CD14-positive monocyte (primary cell): ENCODE results near the gene CSGALNACT2. TPM values are rescaled to one million over a fixed set of nuclear protein-coding genes. Genes with fewer than 3 reads are reported as not detected.

Experiments used
- DNase-seq, 3 donors: peaks; one replicate each; pipeline ENCODE4 v3.0.0-alpha.2; 2011 to 2022
- H2AFZ ChIP-seq: 2 replicates; pipeline ENCODE4 v1.6.0; 2012; ENCODE audit warnings: mild to moderate bottlenecking, low read depth, low read length, inconsistent platforms; ENCODE audit not compliant: insufficient read depth, poor library complexity, severe bottlenecking
- H3K27ac ChIP-seq, 2 donors: 1 replicate in 1 of 2; 2 replicates in 1 of 2; pipeline ENCODE4 v1.5.1; 2012 to 2013; ENCODE audit warnings: low read length in 2 of 2, control low read depth in 1 of 2, inconsistent platforms in 1 of 2, low read depth in 1 of 2, mild to moderate bottlenecking in 1 of 2
- H3K27me3 ChIP-seq, 2 donors: one replicate each; pipeline versions ENCODE4 v1.6.0 to v1.6.1; 2011 to 2013; ENCODE audit warnings: low read length in 2 of 2; ENCODE audit not compliant: control insufficient read depth in 2 of 2, insufficient read depth in 2 of 2
- H3K36me3 ChIP-seq, 2 donors: replicated peaks in 1 of 2; 1 replicate in 1 of 2; 2 replicates in 1 of 2; pipeline versions ENCODE4 v1.5.1 to v1.6.1; 2012 to 2013; ENCODE audit warnings: low read length in 2 of 2, control low read depth in 1 of 2, inconsistent platforms in 1 of 2, mild to moderate bottlenecking in 1 of 2; ENCODE audit not compliant: insufficient read depth in 2 of 2, control insufficient read depth in 1 of 2
- H3K4me1 ChIP-seq, 2 donors: 1 replicate in 1 of 2; 2 replicates in 1 of 2; pipeline versions ENCODE4 v1.5.1 to v1.6.1; 2012 to 2013; ENCODE audit warnings: low read length in 2 of 2, control low read depth in 1 of 2, inconsistent platforms in 1 of 2, mild to moderate bottlenecking in 1 of 2, moderate library complexity in 1 of 2; ENCODE audit not compliant: insufficient read depth in 2 of 2, control insufficient read depth in 1 of 2
- H3K4me2 ChIP-seq: replicated peaks from 2 replicates; pipeline ENCODE3; 2012; ENCODE audit warnings: low read length, moderate library complexity, mild to moderate bottlenecking; ENCODE audit not compliant: poor library complexity, severe bottlenecking; ENCODE audit errors: extremely low read depth
- H3K4me3 ChIP-seq, 3 experiments: fragments of 200-600 bp in 1 of 3; sonication (generic) in 1 of 3; replicated peaks in 1 of 3; 1 replicate in 2 of 3; 2 replicates in 1 of 3; pipeline ENCODE4 v1.5.1; 2011 to 2013; ENCODE audit warnings: low read length in 3 of 3, mild to moderate bottlenecking in 3 of 3, control low read depth in 2 of 3, low read depth in 2 of 3, inconsistent platforms in 1 of 3, moderate library complexity in 1 of 3
- H3K79me2 ChIP-seq: 2 replicates; pipeline ENCODE4 v1.6.0; 2012; ENCODE audit warnings: mild to moderate bottlenecking, control low read depth, inconsistent platforms, low read length, moderate library complexity; ENCODE audit not compliant: insufficient read depth
- H3K9ac ChIP-seq: 2 replicates; pipeline ENCODE4 v1.6.0; 2017; ENCODE audit warnings: low read length, mild to moderate bottlenecking; ENCODE audit not compliant: insufficient read depth, poor library complexity, severe bottlenecking
- H3K9me3 ChIP-seq, 2 donors: replicated peaks in 1 of 2; 1 replicate in 1 of 2; 2 replicates in 1 of 2; pipeline versions ENCODE4 v1.5.1 to v1.6.1; 2012 to 2013; ENCODE audit warnings: low read length in 2 of 2, control low read depth in 1 of 2; ENCODE audit not compliant: control insufficient read depth in 1 of 2, insufficient read depth in 1 of 2
- H4K20me1 ChIP-seq: 2 replicates; pipeline ENCODE4 v1.6.0; 2012; ENCODE audit warnings: mild to moderate bottlenecking, low read length, control low read depth, moderate library complexity; ENCODE audit not compliant: insufficient read depth
- H3K27ac Mint-ChIP-seq, 7 donors: one replicate each; pipeline ENCODE4 v1.8.0; 2020; ENCODE audit warnings: mild to moderate bottlenecking in 7 of 7, mixed read lengths in 7 of 7, moderate library complexity in 6 of 7, inconsistent platforms in 2 of 7
- H3K27me3 Mint-ChIP-seq, 3 donors: one replicate each; pipeline ENCODE4 v1.8.0; 2021 to 2022; ENCODE audit warnings: low read depth in 3 of 3, mild to moderate bottlenecking in 3 of 3, mixed read lengths in 3 of 3, moderate library complexity in 3 of 3, inconsistent platforms in 1 of 3
- H3K36me3 Mint-ChIP-seq, 2 donors: one replicate each; pipeline ENCODE4 v1.8.0; 2020; ENCODE audit warnings: mixed read lengths in 2 of 2, inconsistent platforms in 1 of 2, mild to moderate bottlenecking in 1 of 2
- H3K4me1 Mint-ChIP-seq: one replicate; pipeline ENCODE4 v1.8.0; 2020; ENCODE audit warnings: mild to moderate bottlenecking, mixed read lengths
- H3K4me3 Mint-ChIP-seq, 2 donors: one replicate each; pipeline ENCODE4 v1.8.0; 2020; ENCODE audit warnings: mild to moderate bottlenecking in 2 of 2, mixed read lengths in 2 of 2, moderate library complexity in 1 of 2
- H3K9me3 Mint-ChIP-seq, 7 donors: one replicate each; pipeline ENCODE4 v1.8.0; 2020 to 2022; ENCODE audit warnings: mixed read lengths in 7 of 7, mild to moderate bottlenecking in 6 of 7, moderate library complexity in 6 of 7, inconsistent platforms in 2 of 7
- WGBS: methylation state at CpG from one replicate; pipeline ENCODE4 v1.1.5; 2013; ENCODE audit warnings: missing lambda C conversion rate; ENCODE audit not compliant: insufficient coverage; 5-methylcytosine and 5-hydroxymethylcytosine counted together
- intact Hi-C, 2 donors: fragments of 100-400 bp; cut with micrococcal nuclease; formaldehyde crosslinking; loops; one replicate each; pipeline versions ENCODE4 v1.15.0 to v1.15.1; 2023
- polyA plus RNA-seq, 3 donors: library from polyadenylated mRNA; depleted of rRNA in 1 of 3; unstranded in 2 of 3; stranded (reverse) in 1 of 3; fragments of 300-500 nt in 2 of 3; fragments of >200 nt in 1 of 3; fragmentation: Illumina TruSeq in 2 of 3; gene quantifications; 1 replicate in 2 of 3; 2 replicates in 1 of 3; pipeline ENCODE4 v1.2.3, GENCODE V29; 2012 to 2021
- TF ChIP-seq, protein P1 (sequence below): fragments of 200-600 bp; IDR thresholded peaks from one replicate; pipeline ENCODE4 v1.8.0; 2022; ENCODE audit warnings: antibody characterized with exemption, mild to moderate bottlenecking

Gene CSGALNACT2
- polyA plus RNA-seq, 3 donors = 43.7 to 80.1 (median 48.2) TPM

DNA sequence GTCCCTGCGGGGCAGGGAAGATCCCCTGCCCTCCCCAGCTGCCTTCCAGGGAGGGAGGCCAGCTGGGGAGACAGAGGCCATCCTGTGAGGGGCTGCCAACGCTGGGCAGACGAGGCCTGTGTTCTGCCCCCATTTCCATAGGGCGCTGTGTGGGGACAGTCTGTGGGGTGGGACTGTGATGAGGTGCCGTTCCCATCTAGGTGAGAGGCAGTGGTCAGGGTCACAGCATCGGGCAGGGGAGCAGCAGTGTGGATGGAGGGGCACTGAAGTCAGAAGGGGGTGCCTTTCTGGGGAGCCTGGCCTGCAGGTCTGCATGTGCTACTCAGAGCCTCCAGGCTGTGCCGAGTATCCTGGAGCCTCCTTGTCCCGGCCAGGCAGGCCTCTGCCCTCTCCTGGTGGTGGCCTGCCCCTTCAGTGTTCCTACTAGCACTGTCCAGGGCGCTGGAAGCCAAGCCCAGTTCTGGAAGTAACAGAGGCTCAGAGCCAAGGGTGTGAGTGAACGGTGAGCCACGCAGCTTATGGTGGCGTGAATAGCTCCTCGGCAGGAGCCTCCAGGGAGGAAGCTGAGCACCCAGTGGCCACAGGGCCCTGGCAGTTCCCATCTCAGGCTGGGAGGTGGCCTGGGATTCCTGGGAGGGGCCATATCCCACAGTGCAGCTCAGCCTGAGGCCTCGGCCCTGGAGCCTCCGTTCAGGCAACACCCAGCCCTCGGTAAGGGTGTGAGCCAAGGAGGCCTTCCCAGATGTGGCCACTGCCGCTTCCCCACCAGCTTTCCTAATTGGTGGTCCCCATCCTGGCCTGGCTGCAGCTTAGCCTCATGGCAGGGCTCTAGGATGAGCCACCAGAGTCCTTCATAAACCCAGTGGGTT lies 23.3 kb upstream of the CSGALNACT2 start:
- DNase-seq = no peak
- no peaks in the 10 kb centered on the region for H3K27me3 ChIP-seq
- H3K4me1 ChIP-seq = peaks cover 8 to 28% of the 10 kb centered on the region in 2 donors
- TF ChIP-seq, protein P1, sequence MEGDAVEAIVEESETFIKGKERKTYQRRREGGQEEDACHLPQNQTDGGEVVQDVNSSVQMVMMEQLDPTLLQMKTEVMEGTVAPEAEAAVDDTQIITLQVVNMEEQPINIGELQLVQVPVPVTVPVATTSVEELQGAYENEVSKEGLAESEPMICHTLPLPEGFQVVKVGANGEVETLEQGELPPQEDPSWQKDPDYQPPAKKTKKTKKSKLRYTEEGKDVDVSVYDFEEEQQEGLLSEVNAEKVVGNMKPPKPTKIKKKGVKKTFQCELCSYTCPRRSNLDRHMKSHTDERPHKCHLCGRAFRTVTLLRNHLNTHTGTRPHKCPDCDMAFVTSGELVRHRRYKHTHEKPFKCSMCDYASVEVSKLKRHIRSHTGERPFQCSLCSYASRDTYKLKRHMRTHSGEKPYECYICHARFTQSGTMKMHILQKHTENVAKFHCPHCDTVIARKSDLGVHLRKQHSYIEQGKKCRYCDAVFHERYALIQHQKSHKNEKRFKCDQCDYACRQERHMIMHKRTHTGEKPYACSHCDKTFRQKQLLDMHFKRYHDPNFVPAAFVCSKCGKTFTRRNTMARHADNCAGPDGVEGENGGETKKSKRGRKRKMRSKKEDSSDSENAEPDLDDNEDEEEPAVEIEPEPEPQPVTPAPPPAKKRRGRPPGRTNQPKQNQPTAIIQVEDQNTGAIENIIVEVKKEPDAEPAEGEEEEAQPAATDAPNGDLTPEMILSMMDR = no peak
- H3K9ac ChIP-seq = no peak overlapping the region
- Mint-ChIP-seq H3K36me3 (no peaks in the 10 kb centered on the region), H3K27ac (peak overlapping the region in 1 of 7 donors; percentile 74), H3K4me1 (peaks cover 23% of the 10 kb centered on the region), H3K9me3 (peaks cover 0 to 2% (median 0%) of the 10 kb centered on the region in 7 donors), H3K27me3 (peaks cover 1 to 5% (median 4%) of the 10 kb centered on the region in 3 donors), H3K4me3 (no peak overlapping the region)
- H3K4me2 ChIP-seq = no peak overlapping the region
- H4K20me1 ChIP-seq = no peaks in the 10 kb centered on the region
- intact Hi-C loops = no loop called here
- H3K9me3 ChIP-seq = no peaks in the 10 kb centered on the region
- no peaks in the 10 kb centered on the region for H3K36me3 ChIP-seq
- no peak overlapping the region for H2AFZ ChIP-seq
- H3K27ac ChIP-seq = no peak overlapping the region
- H3K79me2 ChIP-seq = no peaks in the 10 kb centered on the region
- 79% methylated on average over 16 of the region's 17 CpGs for WGBS
- no peak overlapping the region for H3K4me3 ChIP-seq

DNA sequence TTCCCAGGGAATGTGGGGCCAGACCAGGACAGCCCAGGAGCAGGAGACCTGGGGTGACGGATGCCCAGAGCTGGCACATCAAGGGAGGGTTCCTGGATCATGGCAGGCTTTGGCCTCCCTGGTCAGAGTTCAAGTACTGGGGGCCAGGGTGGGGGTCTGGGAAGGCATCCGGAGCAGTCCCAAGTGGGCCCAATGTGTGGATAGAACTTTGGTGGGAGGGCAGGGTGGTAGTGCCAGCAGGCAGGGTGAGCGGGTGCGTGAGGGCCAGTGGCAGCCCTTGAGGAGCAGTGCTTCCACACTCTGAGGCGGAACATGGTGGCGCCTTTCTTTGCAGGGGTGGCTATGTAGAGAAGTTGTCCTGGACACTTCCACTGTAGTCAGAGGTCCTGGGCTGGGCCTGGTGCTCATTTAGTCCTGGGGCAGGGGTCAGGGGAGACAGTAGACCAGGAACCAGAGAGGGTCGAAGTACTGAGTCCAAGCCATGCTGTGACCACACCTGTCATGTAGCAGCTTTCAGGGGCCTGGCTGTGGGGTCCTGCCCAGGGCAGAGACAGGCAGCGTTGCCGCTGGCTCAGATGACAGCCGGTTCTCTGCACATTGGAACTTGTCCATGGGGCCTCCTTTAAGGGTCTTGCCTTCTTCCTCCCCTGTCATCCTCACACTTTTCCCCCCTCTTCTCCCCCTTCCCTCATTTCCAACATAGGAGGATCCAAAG lies 22.2 kb upstream of the CSGALNACT2 start:
- no peaks in the 10 kb centered on the region for H3K36me3 Mint-ChIP-seq
- no peaks in the 10 kb centered on the region for H3K79me2 ChIP-seq
- intact Hi-C loops = no loop called here
- no peaks in the 10 kb centered on the region for H4K20me1 ChIP-seq
- no peaks in the 10 kb centered on the region for H3K27me3 ChIP-seq
- H3K4me2 ChIP-seq = no peak overlapping the region
- no peak overlapping the region for H3K27ac ChIP-seq
- peaks cover 13 to 29% of the 10 kb centered on the region in 2 donors for H3K4me1 ChIP-seq
- H3K27ac Mint-ChIP-seq = peak overlapping the region in 1 of 7 donors; percentile 61
- no peak overlapping the region for H3K9ac ChIP-seq
- WGBS = 98% methylated on average over 10 of the region's 10 CpGs
- H3K27me3 Mint-ChIP-seq = peaks cover 1 to 7% (median 2%) of the 10 kb centered on the region in 3 donors
- TF ChIP-seq, protein P1 = no peak
- no peak overlapping the region for H3K4me3 Mint-ChIP-seq
- no peaks in the 10 kb centered on the region for H3K36me3 ChIP-seq
- peaks cover 0 to 2% (median 0%) of the 10 kb centered on the region in 7 donors for H3K9me3 Mint-ChIP-seq
- H3K9me3 ChIP-seq = no peaks in the 10 kb centered on the region
- no peak overlapping the region for H2AFZ ChIP-seq
- H3K4me1 Mint-ChIP-seq = peaks cover 25% of the 10 kb centered on the region
- H3K4me3 ChIP-seq = no peak overlapping the region
- DNase-seq = no peak
